Subcutaneous abdominal adipose tissue (tissue), 5 donors: Measurements from ENCODE around the gene GALNS.

Experiments
- H3K27ac ChIP-seq: one replicate; pipeline ENCODE4 v1.7.0; 2013; ENCODE audit warnings: low read depth, mild to moderate bottlenecking, inconsistent platforms, low read length, moderate library complexity
- H3K27me3 ChIP-seq, 5 donors: one replicate each; pipeline ENCODE4 v1.7.0; 2013; ENCODE audit warnings: low read length in 5 of 5, inconsistent platforms in 1 of 5; ENCODE audit not compliant: control insufficient read depth in 5 of 5, insufficient read depth in 4 of 5
- H3K36me3 ChIP-seq, 5 donors: one replicate each; pipeline ENCODE4 v1.7.0; 2013; ENCODE audit warnings: low read length in 5 of 5; ENCODE audit not compliant: control insufficient read depth in 5 of 5, insufficient read depth in 5 of 5
- H3K4me1 ChIP-seq, 5 donors: one replicate each; pipeline ENCODE4 v1.7.0; 2013; ENCODE audit warnings: low read length in 5 of 5, mild to moderate bottlenecking in 3 of 5, moderate library complexity in 1 of 5; ENCODE audit not compliant: control insufficient read depth in 5 of 5, insufficient read depth in 5 of 5
- H3K4me3 ChIP-seq, 5 donors: one replicate each; pipeline ENCODE4 v1.7.0; 2013; ENCODE audit warnings: low read length in 5 of 5, low read depth in 1 of 5
- H3K9ac ChIP-seq, 5 donors: one replicate each; pipeline ENCODE4 v1.7.0; 2013; ENCODE audit warnings: low read length in 5 of 5, mild to moderate bottlenecking in 4 of 5, moderate library complexity in 3 of 5
- H3K9me3 ChIP-seq, 5 donors: one replicate each; pipeline ENCODE4 v1.7.0; 2013; ENCODE audit warnings: low read length in 5 of 5; ENCODE audit not compliant: control insufficient read depth in 5 of 5
- donor health status: healthy.
- donor health status: healthy.
- donor health status: healthy.
- donor health status: healthy.
- donor health status: healthy.

GALNS gene

GRCh38 chr16:88850531-88851199 lies 6.1 kb downstream of the GALNS start:
- Histone ChIP-seq H3K4me1 (peaks cover 0 to 22% (median 16%) of the 10 kb centered on the region in 5 donors), H3K36me3 (peaks cover 0 to 29% (median 12%) of the 10 kb centered on the region in 5 donors), H3K9ac (no peak overlapping the region), H3K27me3 (no peaks in the 10 kb centered on the region), H3K27ac (no peak overlapping the region), H3K4me3 (no peak overlapping the region), H3K9me3 (no peaks in the 10 kb centered on the region)

GRCh38 chr16:88848557-88848956 lies 8.2 kb downstream of the GALNS start:
- Histone ChIP-seq H3K27ac (no peak overlapping the region), H3K36me3 (peaks cover 0 to 31% (median 12%) of the 10 kb centered on the region in 5 donors), H3K4me3 (no peak overlapping the region), H3K4me1 (peaks cover 0 to 3% (median 0%) of the 10 kb centered on the region in 5 donors), H3K9ac (no peak overlapping the region), H3K9me3 (no peaks in the 10 kb centered on the region), H3K27me3 (no peaks in the 10 kb centered on the region)

- peaks cover 0 to 39% (median 20%) of the 10 kb centered on the region in 5 donors for H3K36me3 ChIP-seq
- H3K4me3 ChIP-seq: no peak overlapping the region
- H3K27ac ChIP-seq: no peak overlapping the region
- H3K9ac ChIP-seq: no peak overlapping the region
- no peaks in the 10 kb centered on the region for H3K4me1 ChIP-seq
- H3K9me3 ChIP-seq: no peaks in the 10 kb centered on the region
- H3K27me3 ChIP-seq: no peaks in the 10 kb centered on the region
Observed at GRCh38 chr16:88847654-88848053, 9.1 kb downstream of the GALNS start.

- Histone ChIP-seq H3K36me3 (peaks cover 0 to 44% (median 26%) of the 10 kb centered on the region in 5 donors), H3K27ac (no peak overlapping the region), H3K4me1 (no peaks in the 10 kb centered on the region), H3K9ac (no peak overlapping the region), H3K27me3 (no peaks in the 10 kb centered on the region), H3K4me3 (no peak overlapping the region), H3K9me3 (no peaks in the 10 kb centered on the region)
Observed at GRCh38 chr16:88846088-88846487, 10.7 kb downstream of the GALNS start.

- peaks cover 0 to 45% (median 33%) of the 10 kb centered on the region in 5 donors for H3K36me3 ChIP-seq
- H3K27ac ChIP-seq: no peak overlapping the region
Observed at GRCh38 chr16:88844419-88845036, 12.2 kb downstream of the GALNS start.

GRCh38 chr16:88843256-88843655 lies 13.5 kb downstream of the GALNS start:
- no peak overlapping the region for H3K4me3 ChIP-seq
- no peak overlapping the region for H3K9ac ChIP-seq
- no peaks in the 10 kb centered on the region for H3K9me3 ChIP-seq
- no peak overlapping the region for H3K27ac ChIP-seq
- H3K27me3 ChIP-seq: no peaks in the 10 kb centered on the region
- H3K4me1 ChIP-seq: no peaks in the 10 kb centered on the region
- peaks cover 0 to 58% (median 42%) of the 10 kb centered on the region in 5 donors for H3K36me3 ChIP-seq

More at GRCh38 chr16:88844419-88845036, 12.2 kb downstream of the GALNS start:
- Histone ChIP-seq H3K4me1 (no peaks in the 10 kb centered on the region), H3K9ac (no peak overlapping the region), H3K4me3 (no peak overlapping the region), H3K27me3 (no peaks in the 10 kb centered on the region), H3K9me3 (no peaks in the 10 kb centered on the region)

GRCh38 chr16:88842806-88843205 lies 13.9 kb downstream of the GALNS start:
- H3K4me1 ChIP-seq: no peaks in the 10 kb centered on the region
- no peak overlapping the region for H3K27ac ChIP-seq
- H3K27me3 ChIP-seq: no peaks in the 10 kb centered on the region
- no peaks in the 10 kb centered on the region for H3K9me3 ChIP-seq
- H3K4me3 ChIP-seq: no peak overlapping the region
- no peak overlapping the region for H3K9ac ChIP-seq
- H3K36me3 ChIP-seq: peaks cover 0 to 59% (median 45%) of the 10 kb centered on the region in 5 donors

- Histone ChIP-seq H3K27me3 (no peaks in the 10 kb centered on the region), H3K4me3 (no peak overlapping the region), H3K27ac (no peak overlapping the region), H3K36me3 (peaks cover 0 to 56% (median 44%) of the 10 kb centered on the region in 5 donors), H3K4me1 (no peaks in the 10 kb centered on the region), H3K9me3 (no peaks in the 10 kb centered on the region), H3K9ac (no peak overlapping the region)
Observed at GRCh38 chr16:88842308-88842756, 14.4 kb downstream of the GALNS start.

- peaks cover 0 to 57% (median 44%) of the 10 kb centered on the region in 5 donors for H3K36me3 ChIP-seq
Observed at GRCh38 chr16:88841521-88842307, 15.0 kb downstream of the GALNS start.

More at GRCh38 chr16:88841521-88842307, 15.0 kb downstream of the GALNS start:
- no peaks in the 10 kb centered on the region for H3K27me3 ChIP-seq
- H3K9ac ChIP-seq: no peak overlapping the region
- no peaks in the 10 kb centered on the region for H3K9me3 ChIP-seq
- H3K4me3 ChIP-seq: no peak overlapping the region
- H3K27ac ChIP-seq: no peak overlapping the region
- no peaks in the 10 kb centered on the region for H3K4me1 ChIP-seq
